NB4 (cell line): ENCODE measurements around the gene TMPRSS3.

Experiments
- CTCF ChIP-seq: IDR thresholded peaks from one replicate; pipeline ENCODE4 v1.5.1; 2012; ENCODE audit warnings: low read depth, low read length
- TF ChIP-seq, protein P1 (sequence below): IDR thresholded peaks from 2 replicates; pipeline ENCODE4 v1.6.1; 2011; ENCODE audit warnings: low read depth, low read length

DNA sequence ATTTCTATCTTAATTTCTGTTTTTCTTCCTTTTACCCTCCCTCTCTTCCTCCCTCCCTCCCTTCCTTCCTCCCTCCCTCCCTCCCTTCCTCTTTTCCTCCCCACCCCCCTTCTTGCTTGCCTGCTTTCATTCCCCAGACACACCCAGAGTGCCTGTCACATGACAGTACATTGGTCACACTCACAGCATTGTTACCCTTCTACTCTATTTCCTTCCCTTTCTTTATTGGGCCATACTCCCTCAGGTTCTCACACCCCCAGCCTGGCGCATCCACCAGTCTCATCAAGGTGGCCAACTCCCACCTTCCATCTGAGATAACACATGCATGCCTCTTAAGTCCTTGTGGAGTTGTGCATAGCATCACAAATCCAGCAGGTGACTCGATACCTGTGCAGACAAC is 10.9 kb downstream of the TMPRSS3 start:
- TF ChIP-seq, protein P1, sequence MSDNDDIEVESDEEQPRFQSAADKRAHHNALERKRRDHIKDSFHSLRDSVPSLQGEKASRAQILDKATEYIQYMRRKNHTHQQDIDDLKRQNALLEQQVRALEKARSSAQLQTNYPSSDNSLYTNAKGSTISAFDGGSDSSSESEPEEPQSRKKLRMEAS = no peak
- no peak for TF ChIP-seq CTCF
